WTC11 (cell line): Measurements from ENCODE around the gene CNGA1. TPM values are rescaled to one million over a fixed set of nuclear protein-coding genes. Genes with fewer than 3 reads are reported as not detected.

Source experiments
- ATAC-seq: fragments of 200-7000 bp; cut with Tn5 transposase; 2 replicates; pipeline ENCODE4 v1.10.0; 2021; ENCODE audit warnings: mild to moderate bottlenecking, moderate library complexity
- CTCF ChIA-PET: fragments of 300-600 bp; sonication (Branson Sonifier 250); formaldehyde crosslinking; loops from one replicate; lab custom pipeline; 2021; ENCODE audit warnings: antibody characterized with exemption; lab: Charles Lee
- POLR2A ChIA-PET: fragments of 350-600 bp; sonication (Branson Sonifier 250); formaldehyde crosslinking; loops from one replicate; lab custom pipeline; 2021; ENCODE audit warnings: antibody characterized with exemption; lab: Charles Lee
- DNase-seq: peaks from one replicate; pipeline ENCODE4 v3.0.0; 2021; ENCODE audit warnings: low spot score
- H3K27ac Mint-ChIP-seq: 2 replicates; pipeline ENCODE4 v1.8.0; 2021; ENCODE audit warnings: mixed read lengths
- H3K27me3 Mint-ChIP-seq: 2 replicates; pipeline ENCODE4 v1.8.0; 2021; ENCODE audit warnings: low read depth, mild to moderate bottlenecking, moderate library complexity, mixed read lengths
- H3K36me3 Mint-ChIP-seq: 2 replicates; pipeline ENCODE4 v1.8.0; 2021; ENCODE audit warnings: mixed read lengths
- H3K4me1 Mint-ChIP-seq: 2 replicates; pipeline ENCODE4 v1.8.0; 2022; ENCODE audit warnings: mixed read lengths
- H3K4me3 Mint-ChIP-seq: 2 replicates; pipeline ENCODE4 v1.8.0; 2021; ENCODE audit warnings: mild to moderate bottlenecking, moderate library complexity, mixed read lengths
- H3K9me3 Mint-ChIP-seq: 2 replicates; pipeline ENCODE4 v1.8.0; 2021; ENCODE audit warnings: mixed read lengths
- FOXJ3 ChIP-seq: sonication (generic); formaldehyde crosslinking; IDR thresholded peaks from 2 replicates; pipeline ENCODE4 v1.9.0; 2021; ENCODE audit warnings: missing genetic modification reagents, mild to moderate bottlenecking, borderline replicate concordance
- GABPB1 ChIP-seq: sonication (generic); formaldehyde crosslinking; IDR thresholded peaks from 2 replicates; pipeline ENCODE4 v1.8.1; 2023; ENCODE audit warnings: mild to moderate bottlenecking, missing genetic modification reagents
- GTF2I ChIP-seq: fragments of 250-450 bp; sonication (Bioruptor Pico); conservative IDR thresholded peaks from 2 replicates; pipeline ENCODE4 v1.4.0; 2021; ENCODE audit warnings: mild to moderate bottlenecking
- PRRX2 ChIP-seq: fragments of 250-450 bp; sonication (Bioruptor Pico); IDR thresholded peaks from 2 replicates; pipeline ENCODE4 v1.8.0; 2021; ENCODE audit warnings: mild to moderate bottlenecking
- SOX15 ChIP-seq: fragments of 250-450 bp; sonication (Bioruptor Pico); IDR thresholded peaks from 2 replicates; pipeline ENCODE4 v1.9.0; 2021; ENCODE audit warnings: mild to moderate bottlenecking
- TEAD1 ChIP-seq: sonication (generic); formaldehyde crosslinking; IDR thresholded peaks from 2 replicates; pipeline ENCODE4 v1.8.0; 2022; ENCODE audit warnings: mild to moderate bottlenecking, missing genetic modification reagents
- TEAD4 ChIP-seq: sonication (generic); formaldehyde crosslinking; IDR thresholded peaks from 2 replicates; pipeline ENCODE4 v1.8.0; 2022; ENCODE audit warnings: mild to moderate bottlenecking, missing genetic modification reagents
- ZNF317 ChIP-seq: sonication (generic); formaldehyde crosslinking; IDR thresholded peaks from 2 replicates; pipeline ENCODE4 v1.8.1; 2023; ENCODE audit warnings: low read depth, mild to moderate bottlenecking, moderate library complexity, missing genetic modification reagents, borderline replicate concordance
- ZNF396 ChIP-seq: fragments of 250-450 bp; sonication (Bioruptor Pico); IDR thresholded peaks from 2 replicates; pipeline ENCODE4 v1.8.0; 2021; ENCODE audit warnings: mild to moderate bottlenecking, moderate library complexity, borderline replicate concordance
- ZNF416 ChIP-seq: fragments of 250-450 bp; sonication (Bioruptor Pico); IDR thresholded peaks from 2 replicates; pipeline ENCODE4 v1.9.0; 2021; ENCODE audit warnings: mild to moderate bottlenecking, inconsistent platforms
- total RNA-seq: library from RNA; stranded (reverse); gene quantifications from 3 replicates; pipeline ENCODE4 v1.2.3, GENCODE V29; 2021
- TF ChIP-seq, protein P1 (sequence below): sonication (generic); formaldehyde crosslinking; IDR thresholded peaks from 2 replicates; pipeline ENCODE4 v1.8.1; 2022; ENCODE audit warnings: low read depth, mild to moderate bottlenecking, moderate library complexity, missing genetic modification reagents, borderline replicate concordance
- TF ChIP-seq, protein P2 (sequence below): sonication (generic); formaldehyde crosslinking; IDR thresholded peaks from 2 replicates; pipeline ENCODE4 v1.8.1; 2023; ENCODE audit warnings: mild to moderate bottlenecking, moderate library complexity, missing genetic modification reagents
- TF ChIP-seq, protein P3 (sequence below): sonication (generic); formaldehyde crosslinking; IDR thresholded peaks from 2 replicates; pipeline ENCODE4 v1.8.1; 2022; ENCODE audit warnings: low read depth, missing genetic modification reagents, borderline replicate concordance
- TF ChIP-seq, protein P4 (sequence below): fragments of 250-450 bp; sonication (Bioruptor Pico); IDR thresholded peaks from 2 replicates; pipeline ENCODE4 v1.9.0; 2021; ENCODE audit warnings: moderate library complexity, mild to moderate bottlenecking, inconsistent platforms, borderline replicate concordance
- TF ChIP-seq, protein P5 (sequence below): fragments of 250-450 bp; sonication (Bioruptor Pico); IDR thresholded peaks from 2 replicates; pipeline ENCODE4 v2.1.2; 2022; ENCODE audit warnings: mild to moderate bottlenecking, moderate library complexity
- TF ChIP-seq, protein P6 (sequence below): sonication (generic); formaldehyde crosslinking; IDR thresholded peaks from 2 replicates; pipeline ENCODE4 v1.8.0; 2023; ENCODE audit warnings: missing genetic modification reagents

The CNGA1 gene
- total RNA-seq, 1 experiment from 2014 or later, result 1.1 TPM

DNA sequence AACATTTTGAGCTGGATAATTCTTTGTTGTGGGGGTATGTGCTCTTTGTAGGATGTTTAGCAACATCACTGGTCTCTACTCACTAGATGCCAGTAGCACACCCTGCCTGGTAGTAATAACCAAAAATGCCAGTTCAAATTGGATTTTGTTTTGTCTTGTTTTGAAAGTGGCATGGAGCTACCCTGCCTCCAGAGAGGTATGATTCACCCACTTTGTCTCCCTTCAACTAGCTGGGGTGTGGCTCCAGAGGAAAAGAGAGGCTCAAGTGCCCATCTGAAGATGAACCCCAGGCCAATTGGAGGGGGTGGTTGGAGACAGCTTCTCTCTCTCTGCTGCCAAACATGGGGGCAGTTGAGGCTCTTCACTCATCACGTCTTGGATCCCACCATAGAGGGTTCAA, 34.6 kb upstream of the CNGA1 start:
- no peak for ATAC-seq
- TF ChIP-seq ZNF317 (CRISPR knock-in tag) (no peak), ZNF396 (CRISPR knock-in tag) (no peak), SOX15 (CRISPR knock-in tag) (no peak), GTF2I (CRISPR knock-in tag) (no peak), TEAD1 (CRISPR knock-in tag) (no peak)
- TF ChIP-seq, protein P1, sequence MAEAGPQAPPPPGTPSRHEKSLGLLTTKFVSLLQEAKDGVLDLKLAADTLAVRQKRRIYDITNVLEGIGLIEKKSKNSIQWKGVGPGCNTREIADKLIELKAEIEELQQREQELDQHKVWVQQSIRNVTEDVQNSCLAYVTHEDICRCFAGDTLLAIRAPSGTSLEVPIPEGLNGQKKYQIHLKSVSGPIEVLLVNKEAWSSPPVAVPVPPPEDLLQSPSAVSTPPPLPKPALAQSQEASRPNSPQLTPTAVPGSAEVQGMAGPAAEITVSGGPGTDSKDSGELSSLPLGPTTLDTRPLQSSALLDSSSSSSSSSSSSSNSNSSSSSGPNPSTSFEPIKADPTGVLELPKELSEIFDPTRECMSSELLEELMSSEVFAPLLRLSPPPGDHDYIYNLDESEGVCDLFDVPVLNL (CRISPR knock-in tag), result no peak
- TF ChIP-seq, protein P2, sequence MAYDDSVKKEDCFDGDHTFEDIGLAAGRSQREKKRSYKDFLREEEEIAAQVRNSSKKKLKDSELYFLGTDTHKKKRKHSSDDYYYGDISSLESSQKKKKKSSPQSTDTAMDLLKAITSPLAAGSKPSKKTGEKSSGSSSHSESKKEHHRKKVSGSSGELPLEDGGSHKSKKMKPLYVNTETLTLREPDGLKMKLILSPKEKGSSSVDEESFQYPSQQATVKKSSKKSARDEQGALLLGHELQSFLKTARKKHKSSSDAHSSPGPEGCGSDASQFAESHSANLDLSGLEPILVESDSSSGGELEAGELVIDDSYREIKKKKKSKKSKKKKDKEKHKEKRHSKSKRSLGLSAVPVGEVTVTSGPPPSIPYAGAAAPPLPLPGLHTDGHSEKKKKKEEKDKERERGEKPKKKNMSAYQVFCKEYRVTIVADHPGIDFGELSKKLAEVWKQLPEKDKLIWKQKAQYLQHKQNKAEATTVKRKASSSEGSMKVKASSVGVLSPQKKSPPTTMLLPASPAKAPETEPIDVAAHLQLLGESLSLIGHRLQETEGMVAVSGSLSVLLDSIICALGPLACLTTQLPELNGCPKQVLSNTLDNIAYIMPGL (CRISPR knock-in tag), result no peak
- TF ChIP-seq, protein P3, sequence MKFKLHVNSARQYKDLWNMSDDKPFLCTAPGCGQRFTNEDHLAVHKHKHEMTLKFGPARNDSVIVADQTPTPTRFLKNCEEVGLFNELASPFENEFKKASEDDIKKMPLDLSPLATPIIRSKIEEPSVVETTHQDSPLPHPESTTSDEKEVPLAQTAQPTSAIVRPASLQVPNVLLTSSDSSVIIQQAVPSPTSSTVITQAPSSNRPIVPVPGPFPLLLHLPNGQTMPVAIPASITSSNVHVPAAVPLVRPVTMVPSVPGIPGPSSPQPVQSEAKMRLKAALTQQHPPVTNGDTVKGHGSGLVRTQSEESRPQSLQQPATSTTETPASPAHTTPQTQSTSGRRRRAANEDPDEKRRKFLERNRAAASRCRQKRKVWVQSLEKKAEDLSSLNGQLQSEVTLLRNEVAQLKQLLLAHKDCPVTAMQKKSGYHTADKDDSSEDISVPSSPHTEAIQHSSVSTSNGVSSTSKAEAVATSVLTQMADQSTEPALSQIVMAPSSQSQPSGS (CRISPR knock-in tag), result no peak
- TF ChIP-seq, all 79 proteins: peak for 0
- Mint-ChIP-seq H3K36me3 (no peaks in the 10 kb centered on the region), H3K4me3 (no peak overlapping the region), H3K27me3 (no peaks in the 10 kb centered on the region), H3K9me3 (peaks cover 3% of the 10 kb centered on the region; the same call in 1 of the 2 replicates), H3K27ac (no peak overlapping the region), H3K4me1 (peaks cover 5% of the 10 kb centered on the region)
- no peak for DNase-seq
- ChIA-PET POLR2A (no interaction called here), CTCF (no interaction called here)

DNA sequence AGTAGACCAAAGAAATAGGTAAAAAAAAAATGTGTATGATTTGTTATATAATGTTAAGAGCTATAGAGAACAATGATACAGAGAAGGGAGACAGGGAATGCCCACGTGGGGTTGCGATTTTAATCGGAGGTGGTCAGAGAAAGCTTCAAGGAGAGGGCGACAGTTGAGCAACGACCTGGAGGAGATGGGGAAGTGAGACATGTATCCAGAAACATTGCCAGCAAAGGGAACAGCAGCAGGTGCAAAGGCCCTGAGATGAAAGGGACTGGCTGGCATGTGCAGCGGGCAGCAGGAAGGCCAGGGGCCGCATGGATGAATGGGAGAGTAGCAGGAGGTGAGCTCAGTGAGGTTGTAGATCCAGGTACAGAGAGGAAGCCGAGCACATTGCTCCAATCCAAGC, 33.0 kb upstream of the CNGA1 start:
- POLR2A ChIA-PET, result no interaction called here
- no peak overlapping the region for H3K4me3 Mint-ChIP-seq
- CTCF ChIA-PET, result interaction anchor here (1.0 to 1.2 kb wide), 2 partner anchors 9 to 60 kb away, joined by 3 to 4 read pairs; no protein-coding TSS in a partner anchor
- H3K27me3 Mint-ChIP-seq, result no peaks in the 10 kb centered on the region
- ATAC-seq (no peak), DNase-seq (no peak)
- TF ChIP-seq TEAD4 (CRISPR knock-in tag), result no peak
- no peak for TF ChIP-seq ZNF416 (CRISPR knock-in tag)
- peaks cover 3% of the 10 kb centered on the region; the same call in 1 of the 2 replicates for H3K9me3 Mint-ChIP-seq
- no peak overlapping the region for H3K27ac Mint-ChIP-seq
- H3K4me1 Mint-ChIP-seq, result peaks cover 5% of the 10 kb centered on the region
- no peaks in the 10 kb centered on the region for H3K36me3 Mint-ChIP-seq

DNA sequence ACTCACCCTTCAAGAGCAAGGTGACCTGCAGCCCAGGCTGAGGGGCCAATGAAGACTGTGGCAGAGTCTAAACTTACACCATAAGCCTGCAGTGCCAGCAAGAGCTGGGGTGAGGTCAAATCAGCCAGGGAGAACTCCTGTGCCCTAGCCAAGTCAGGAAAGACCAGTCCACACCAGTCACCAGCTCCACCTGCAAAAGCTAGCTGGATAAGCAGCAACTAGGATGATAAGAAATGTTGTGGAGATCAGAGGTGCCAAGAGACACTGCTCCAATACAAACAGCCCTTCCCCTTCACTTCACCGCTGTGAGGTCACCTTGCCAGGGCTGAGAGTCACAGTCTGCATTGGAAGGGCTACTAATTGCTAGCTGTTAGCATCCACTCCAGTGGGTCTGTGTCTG, 31.4 kb upstream of the CNGA1 start:
- H3K9me3 Mint-ChIP-seq, result peaks cover 3% of the 10 kb centered on the region; the same call in 1 of the 2 replicates
- H3K36me3 Mint-ChIP-seq, result no peaks in the 10 kb centered on the region
- no peak overlapping the region for H3K4me3 Mint-ChIP-seq
- POLR2A ChIA-PET, result no interaction called here
- no peak overlapping the region for H3K27ac Mint-ChIP-seq
- H3K4me1 Mint-ChIP-seq, result peaks cover 8% of the 10 kb centered on the region
- no peak for TF ChIP-seq FOXJ3
- no peak for TF ChIP-seq GABPB1
- TF ChIP-seq PRRX2 (CRISPR knock-in tag), result no peak
- TF ChIP-seq ZNF396 (CRISPR knock-in tag), result no peak
- TF ChIP-seq, protein P4, sequence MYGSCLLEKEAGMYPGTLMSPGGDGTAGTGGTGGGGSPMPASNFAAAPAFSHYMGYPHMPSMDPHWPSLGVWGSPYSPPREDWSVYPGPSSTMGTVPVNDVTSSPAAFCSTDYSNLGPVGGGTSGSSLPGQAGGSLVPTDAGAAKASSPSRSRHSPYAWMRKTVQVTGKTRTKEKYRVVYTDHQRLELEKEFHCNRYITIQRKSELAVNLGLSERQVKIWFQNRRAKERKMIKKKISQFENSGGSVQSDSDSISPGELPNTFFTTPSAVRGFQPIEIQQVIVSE (CRISPR knock-in tag), result no peak
- TF ChIP-seq, protein P5, sequence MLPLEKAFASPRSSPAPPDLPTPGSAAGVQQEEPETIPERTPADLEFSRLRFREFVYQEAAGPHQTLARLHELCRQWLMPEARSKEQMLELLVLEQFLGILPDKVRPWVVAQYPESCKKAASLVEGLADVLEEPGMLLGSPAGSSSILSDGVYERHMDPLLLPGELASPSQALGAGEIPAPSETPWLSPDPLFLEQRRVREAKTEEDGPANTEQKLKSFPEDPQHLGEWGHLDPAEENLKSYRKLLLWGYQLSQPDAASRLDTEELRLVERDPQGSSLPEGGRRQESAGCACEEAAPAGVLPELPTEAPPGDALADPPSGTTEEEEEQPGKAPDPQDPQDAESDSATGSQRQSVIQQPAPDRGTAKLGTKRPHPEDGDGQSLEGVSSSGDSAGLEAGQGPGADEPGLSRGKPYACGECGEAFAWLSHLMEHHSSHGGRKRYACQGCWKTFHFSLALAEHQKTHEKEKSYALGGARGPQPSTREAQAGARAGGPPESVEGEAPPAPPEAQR, result no peak
- TF ChIP-seq, protein P6, sequence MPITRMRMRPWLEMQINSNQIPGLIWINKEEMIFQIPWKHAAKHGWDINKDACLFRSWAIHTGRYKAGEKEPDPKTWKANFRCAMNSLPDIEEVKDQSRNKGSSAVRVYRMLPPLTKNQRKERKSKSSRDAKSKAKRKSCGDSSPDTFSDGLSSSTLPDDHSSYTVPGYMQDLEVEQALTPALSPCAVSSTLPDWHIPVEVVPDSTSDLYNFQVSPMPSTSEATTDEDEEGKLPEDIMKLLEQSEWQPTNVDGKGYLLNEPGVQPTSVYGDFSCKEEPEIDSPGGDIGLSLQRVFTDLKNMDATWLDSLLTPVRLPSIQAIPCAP (CRISPR knock-in tag), result no peak
- TF ChIP-seq, all 79 proteins: peak for 0
- CTCF ChIA-PET, result interaction anchor here (1.0 kb wide), 1 partner anchor 39 kb away, joined by 3 read pairs; no protein-coding TSS in a partner anchor
- DNase-seq, result no peak
- ATAC-seq, result no peak
- H3K27me3 Mint-ChIP-seq, result no peaks in the 10 kb centered on the region
